RPMI8226 (cell line): ENCODE measurements around the gene ALDH1L1.

Experiments used
- DNase-seq: peaks from one replicate; pipeline ENCODE4 v3.0.0-alpha.2; 2015

Gene ALDH1L1

DNA sequence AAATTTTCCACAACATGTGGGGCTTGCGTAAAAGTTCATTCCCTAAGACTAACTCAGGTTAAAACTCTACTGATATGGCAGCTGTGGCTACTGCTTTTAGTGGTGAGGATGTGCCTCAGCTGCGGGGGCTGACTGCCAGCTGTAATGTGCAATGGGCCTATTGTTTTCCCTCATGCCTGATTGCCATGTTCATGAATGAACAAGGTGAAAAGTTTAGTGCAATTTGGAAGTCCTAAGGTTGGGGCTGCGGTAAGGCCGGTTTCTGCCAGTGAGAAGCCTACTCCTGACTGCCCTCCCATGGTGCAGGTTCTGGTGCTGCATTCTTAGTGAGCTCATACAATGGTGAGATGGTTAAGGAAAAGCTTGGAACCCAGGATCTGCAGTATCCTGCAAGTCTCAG lies 10.9 kb upstream of the ALDH1L1 start:
- DNase-seq = no peak

DNA sequence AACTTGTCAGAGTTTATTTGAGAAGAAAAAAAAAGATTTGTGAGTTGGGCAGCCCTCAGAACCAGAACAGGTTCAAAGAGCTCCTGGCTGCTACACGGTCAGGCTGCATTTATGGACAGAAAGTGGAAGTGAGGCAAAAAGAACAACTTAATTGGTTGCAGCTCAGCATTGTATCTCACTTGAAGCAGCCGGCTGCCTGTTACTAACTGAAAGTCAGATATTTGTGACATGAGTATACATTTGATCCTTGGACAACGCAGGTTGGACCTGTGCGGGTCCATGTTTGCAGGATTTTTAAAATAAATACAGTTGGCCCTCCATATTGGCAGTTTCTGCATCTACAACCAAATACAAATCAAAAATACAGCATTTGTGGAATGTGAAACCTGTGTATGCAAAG lies 7.5 kb upstream of the ALDH1L1 start:
- no peak for DNase-seq

- no peak for DNase-seq
Measured at GRCh38 chr3:126186749-126187148, 6.4 kb upstream of the ALDH1L1 start.

DNA sequence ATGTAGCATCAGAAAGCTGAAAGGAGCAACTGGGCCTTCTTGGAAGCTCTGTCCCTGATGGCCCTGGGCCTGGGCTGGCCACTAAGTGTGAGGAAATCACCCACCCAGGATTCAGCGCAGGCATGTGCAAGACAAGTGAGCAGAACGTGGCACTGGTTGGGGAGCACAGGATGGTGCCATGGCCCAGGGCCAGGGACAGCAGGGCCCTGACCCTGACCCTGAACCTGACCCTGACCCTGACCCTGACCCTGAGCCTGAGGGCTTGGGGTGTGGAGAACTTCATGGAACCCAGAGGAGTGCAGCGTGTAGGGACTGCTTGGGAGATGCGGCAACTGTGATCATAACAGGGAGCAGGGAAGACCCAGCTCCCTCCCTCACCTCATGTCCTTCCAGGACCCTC lies 5.9 kb upstream of the ALDH1L1 start:
- DNase-seq = no peak

- no peak for DNase-seq
Measured at GRCh38 chr3:126184465-126185000, 4.1 kb upstream of the ALDH1L1 start.

- DNase-seq = no peak
Measured at GRCh38 chr3:126181398-126181725, 976 bp upstream of the ALDH1L1 start.

DNA sequence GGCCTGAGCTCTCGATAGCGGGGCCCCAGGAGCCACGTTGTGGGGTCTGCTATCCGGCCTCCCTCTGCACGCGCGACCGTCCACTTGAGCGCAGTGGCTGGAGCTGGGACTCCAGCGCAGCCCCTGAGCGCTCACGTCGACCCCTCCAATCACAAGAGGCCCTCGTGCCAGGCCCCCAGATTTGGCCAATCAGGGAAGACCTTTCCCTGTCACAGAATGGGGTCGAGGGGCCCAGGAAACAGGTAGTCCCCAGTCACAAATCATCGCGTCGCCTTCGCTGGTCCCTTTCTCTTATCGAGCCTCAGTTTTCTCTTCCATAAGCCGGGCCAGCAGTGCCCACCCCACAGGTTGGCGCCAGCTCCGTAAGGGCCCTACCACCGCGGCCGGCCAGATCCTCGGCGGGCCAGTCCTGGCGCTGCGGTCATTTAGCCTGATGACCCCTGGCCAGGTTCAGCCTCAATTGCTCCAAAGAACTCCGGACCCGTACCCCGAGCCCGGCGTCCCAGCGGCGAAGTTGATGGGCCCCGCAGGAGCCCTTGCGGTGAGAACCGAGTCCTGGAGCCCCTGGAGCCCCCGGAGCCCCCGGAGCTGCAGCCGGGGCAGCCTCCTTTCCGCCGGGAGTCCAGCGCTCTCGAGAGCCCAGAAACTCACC lies 435 bp downstream of the ALDH1L1 start:
- DNase-seq = no peak

- DNase-seq = no peak
Measured at GRCh38 chr3:126170073-126170777, 10.2 kb downstream of the ALDH1L1 start.

DNA sequence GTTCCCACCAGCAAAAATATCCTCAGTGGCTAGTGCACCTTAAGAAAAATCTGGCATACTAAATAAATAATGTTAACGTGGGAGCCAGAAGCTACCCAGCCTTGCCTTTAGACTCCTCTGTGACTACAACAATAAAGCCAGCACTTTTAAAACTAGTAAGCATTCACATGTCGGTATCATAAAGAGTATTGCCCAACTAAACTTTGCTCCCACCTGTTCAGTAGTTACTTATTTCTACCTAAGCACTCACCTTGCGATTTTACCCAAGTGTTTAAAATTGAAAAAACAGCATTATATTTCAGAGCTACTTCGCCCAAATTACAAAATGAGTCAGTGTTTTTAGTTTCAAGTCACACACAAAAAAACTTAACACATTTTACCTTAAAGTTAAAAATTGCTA lies 12.8 kb downstream of the ALDH1L1 start:
- DNase-seq = no peak

GRCh38 chr3:126166009-126166408 lies 14.4 kb downstream of the ALDH1L1 start:
- no peak for DNase-seq

GRCh38 chr3:126161309-126161708 lies 19.1 kb downstream of the ALDH1L1 start:
- no peak for DNase-seq

DNA sequence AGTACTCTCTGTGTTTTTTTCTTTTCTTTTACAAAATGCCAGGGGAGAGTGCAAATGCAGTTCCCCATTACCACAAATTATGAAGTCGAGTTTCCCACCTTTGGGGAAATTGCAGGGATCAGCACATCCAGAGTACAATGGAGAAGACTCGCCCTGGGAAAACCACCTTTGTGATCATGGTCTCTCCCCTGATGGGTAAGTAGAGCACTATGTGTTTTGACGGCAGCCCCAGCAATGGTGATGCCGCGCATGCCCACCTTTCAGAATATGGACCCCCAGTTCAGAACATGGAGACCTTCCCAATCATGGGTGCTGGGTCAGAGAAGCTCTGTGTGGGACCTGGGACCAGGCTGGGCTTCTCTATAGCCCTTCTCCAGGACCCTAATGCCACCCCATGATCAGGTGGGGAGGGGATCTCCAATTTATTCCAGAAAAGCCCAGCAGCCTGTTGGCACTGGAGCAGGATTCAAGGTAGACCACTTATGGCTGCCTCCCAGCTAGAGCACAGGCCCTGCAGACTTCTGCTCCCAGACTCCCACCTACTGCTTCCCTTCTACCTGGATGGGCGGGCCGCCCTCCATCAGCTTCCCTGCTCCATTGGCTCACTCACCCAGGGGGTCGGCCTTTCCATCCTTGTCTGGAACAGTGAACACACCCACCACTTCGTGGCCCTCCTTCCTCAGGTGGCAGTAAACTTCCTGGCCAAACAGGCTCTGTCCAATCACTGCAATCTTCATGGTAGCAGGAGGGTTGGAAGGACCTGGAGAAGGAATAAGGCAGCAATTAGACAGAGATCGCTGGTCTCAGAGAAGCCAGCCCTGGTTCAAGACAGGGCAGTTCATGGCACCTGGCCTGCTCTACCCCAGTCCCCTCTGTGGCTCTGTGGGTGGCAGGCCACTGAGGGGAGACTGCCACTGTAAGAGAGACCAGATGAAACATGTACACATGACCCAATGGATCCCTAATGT lies 19.9 kb downstream of the ALDH1L1 start:
- DNase-seq = no peak

DNA sequence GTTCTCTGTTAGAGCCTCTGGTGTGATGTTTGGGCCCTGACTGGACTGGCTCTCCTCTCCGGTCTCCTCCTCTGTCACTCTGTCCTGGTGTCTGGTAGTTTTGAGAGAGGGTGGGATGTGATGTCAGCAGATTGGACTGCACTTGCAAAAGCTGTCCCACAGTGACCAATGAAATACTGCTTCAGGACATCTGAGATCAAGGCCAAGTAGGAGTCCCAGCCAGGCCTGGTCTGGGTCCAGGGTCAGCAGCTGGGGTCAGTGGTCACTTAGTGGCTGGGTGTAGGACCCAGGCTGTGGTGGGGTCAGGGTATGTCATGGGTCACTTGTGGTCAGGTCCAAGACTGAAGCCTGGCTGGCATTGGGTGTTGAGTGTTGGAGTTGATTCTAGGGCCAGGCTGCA lies 20.9 kb downstream of the ALDH1L1 start:
- DNase-seq = no peak

GRCh38 chr3:126158912-126159454 lies 21.4 kb downstream of the ALDH1L1 start:
- DNase-seq = no peak

DNA sequence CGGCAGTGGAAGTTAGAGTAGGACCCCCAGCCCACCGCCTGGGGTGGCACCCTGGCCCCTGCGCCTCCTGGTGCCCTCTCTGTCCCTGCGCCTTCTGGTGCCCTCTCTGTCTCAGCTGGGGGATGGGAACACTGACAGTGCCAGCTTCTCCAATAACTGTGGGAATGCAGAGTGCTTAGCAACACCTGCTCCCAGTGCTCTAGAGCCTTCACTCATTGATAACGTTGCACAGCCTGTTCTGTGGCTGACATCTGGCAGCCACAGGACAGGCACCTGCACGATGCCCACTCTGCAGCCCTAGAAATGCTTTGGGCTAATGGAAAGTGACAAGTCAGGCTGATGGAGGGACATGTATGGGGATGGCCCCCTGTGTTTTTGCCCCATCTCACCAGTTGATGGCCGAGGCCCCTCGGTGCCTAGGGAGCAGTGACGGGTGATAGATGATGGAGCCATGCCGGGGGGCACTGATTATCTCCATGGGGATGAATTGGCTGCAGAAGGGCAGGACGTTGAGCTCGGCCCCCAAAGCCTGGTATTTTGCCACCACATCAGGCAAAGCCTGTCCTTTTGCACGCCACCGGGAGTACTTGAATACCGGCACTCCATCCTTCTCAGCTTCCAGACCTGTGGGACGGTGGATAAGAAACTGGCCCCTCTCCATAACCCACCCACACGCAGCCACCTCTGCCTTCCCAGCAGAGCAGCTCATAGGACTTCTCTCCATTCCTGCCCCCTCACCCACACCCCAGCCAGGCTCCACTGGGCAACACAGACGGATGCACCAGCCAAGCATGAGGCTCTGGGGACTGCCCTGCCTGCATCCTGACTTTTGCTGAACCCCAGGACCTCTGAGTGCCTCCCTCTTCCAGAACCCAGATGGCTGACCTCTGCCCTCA lies 22.1 kb downstream of the ALDH1L1 start:
- no peak for DNase-seq

DNA sequence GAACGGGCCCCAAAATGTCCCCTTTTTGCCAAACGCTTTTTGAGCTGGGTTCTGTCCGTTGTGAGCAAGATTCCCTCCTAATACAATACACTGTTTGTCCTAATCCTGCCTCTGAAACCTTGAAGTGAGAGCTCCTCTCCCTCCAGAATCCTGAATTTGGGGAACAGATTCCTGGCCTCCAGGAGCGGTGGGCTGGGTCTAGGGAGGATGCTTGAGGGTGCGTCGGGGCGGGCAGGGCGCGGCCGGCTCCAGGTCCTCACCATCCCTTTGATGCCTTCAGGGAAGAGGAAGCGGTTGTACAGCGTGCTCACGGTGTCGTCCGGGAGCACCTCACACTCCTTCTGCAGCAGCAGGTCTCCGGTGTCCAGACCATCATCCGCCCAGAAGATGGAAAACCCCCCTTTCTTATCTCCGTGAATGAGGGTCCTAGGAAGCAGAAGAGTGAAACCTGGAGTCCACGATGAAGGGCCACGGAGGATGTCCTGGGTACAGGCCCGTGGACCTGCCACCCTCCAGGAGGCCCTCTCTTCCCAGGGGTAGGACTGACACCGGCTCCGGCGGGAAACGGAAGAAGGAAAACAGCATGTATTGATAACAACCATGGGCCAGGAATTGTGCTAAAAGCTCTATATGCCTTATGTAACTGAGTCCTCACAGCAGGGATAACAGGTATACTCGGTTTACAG lies 23.2 kb downstream of the ALDH1L1 start:
- DNase-seq = no peak

DNA sequence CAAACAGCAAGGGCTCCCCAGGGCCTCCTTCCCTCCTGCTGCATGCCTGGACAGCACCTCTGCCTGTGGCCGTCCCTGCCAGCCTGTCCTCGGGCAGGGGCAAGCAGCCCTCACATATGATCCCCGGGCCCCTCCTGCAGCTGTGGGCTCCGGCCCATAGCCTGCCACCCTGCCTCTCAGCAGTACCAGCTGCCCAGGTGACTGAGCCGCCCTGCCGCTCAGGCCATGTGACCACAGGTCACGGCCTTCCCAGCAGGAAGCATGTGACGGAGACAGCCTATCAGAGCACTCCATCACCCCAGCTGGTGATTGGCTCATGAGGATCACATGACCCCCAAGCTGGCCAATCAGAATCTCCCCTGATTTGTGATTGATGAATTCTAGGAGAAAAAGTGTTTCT lies 23.9 kb downstream of the ALDH1L1 start:
- DNase-seq = no peak

GRCh38 chr3:126155819-126156218 lies 24.6 kb downstream of the ALDH1L1 start:
- DNase-seq = no peak

DNA sequence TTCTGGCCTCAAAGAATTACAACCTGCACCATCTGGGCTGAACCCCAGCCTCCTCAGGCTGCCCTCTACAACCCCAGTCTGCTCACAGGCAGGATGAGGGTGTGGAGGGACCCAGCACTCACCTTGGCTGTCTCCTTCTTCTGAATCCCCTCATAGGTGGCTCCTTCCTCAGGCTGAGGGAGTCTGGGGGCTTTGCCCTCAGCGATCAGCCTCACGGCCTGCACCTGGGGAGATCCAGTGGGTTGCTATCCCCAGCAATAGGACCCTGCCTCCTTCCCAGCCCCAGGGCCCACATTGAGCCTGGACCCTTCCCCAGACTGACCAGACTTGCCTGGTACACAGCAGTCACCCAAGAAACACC lies 25.1 kb downstream of the ALDH1L1 start:
- DNase-seq = no peak

- no peak for DNase-seq
Measured at GRCh38 chr3:126154391-126155279, 25.8 kb downstream of the ALDH1L1 start.
